Skeletal muscle satellite cell (primary cell): ENCODE results near the gene UBL5.
"Not testable (repeated sequence)": the region's sequence is repeated elsewhere in the genome, so short reads cannot be mapped to it uniquely, and the experiment has no call there.

Experiments
- H3K27me3 ChIP-seq: 2 replicates; pipeline ENCODE4 v1.7.0; 2013; ENCODE audit warnings: low read length; ENCODE audit not compliant: control insufficient read depth, insufficient read depth
- H3K36me3 ChIP-seq: 2 replicates; pipeline ENCODE4 v1.7.0; 2013; ENCODE audit warnings: mild to moderate bottlenecking, control low read depth, low read length; ENCODE audit not compliant: insufficient read depth
- H3K4me1 ChIP-seq: 2 replicates; pipeline ENCODE4 v1.7.0; 2013; ENCODE audit warnings: low read length; ENCODE audit not compliant: control insufficient read depth, insufficient read depth
- H3K4me2 ChIP-seq: 2 replicates; pipeline ENCODE4 v1.7.0; 2013; ENCODE audit warnings: mild to moderate bottlenecking, low read length
- H3K4me3 ChIP-seq: 2 replicates; pipeline ENCODE4 v1.7.0; 2013; ENCODE audit warnings: low read length
- H3K9ac ChIP-seq: 2 replicates; pipeline ENCODE4 v1.7.0; 2013; ENCODE audit warnings: mild to moderate bottlenecking, low read depth, low read length, moderate library complexity
- H3K9me3 ChIP-seq: replicated peaks from 2 replicates; pipeline ENCODE4 v1.7.0; 2013; ENCODE audit warnings: mild to moderate bottlenecking, control low read depth, low read length

UBL5 gene

DNA sequence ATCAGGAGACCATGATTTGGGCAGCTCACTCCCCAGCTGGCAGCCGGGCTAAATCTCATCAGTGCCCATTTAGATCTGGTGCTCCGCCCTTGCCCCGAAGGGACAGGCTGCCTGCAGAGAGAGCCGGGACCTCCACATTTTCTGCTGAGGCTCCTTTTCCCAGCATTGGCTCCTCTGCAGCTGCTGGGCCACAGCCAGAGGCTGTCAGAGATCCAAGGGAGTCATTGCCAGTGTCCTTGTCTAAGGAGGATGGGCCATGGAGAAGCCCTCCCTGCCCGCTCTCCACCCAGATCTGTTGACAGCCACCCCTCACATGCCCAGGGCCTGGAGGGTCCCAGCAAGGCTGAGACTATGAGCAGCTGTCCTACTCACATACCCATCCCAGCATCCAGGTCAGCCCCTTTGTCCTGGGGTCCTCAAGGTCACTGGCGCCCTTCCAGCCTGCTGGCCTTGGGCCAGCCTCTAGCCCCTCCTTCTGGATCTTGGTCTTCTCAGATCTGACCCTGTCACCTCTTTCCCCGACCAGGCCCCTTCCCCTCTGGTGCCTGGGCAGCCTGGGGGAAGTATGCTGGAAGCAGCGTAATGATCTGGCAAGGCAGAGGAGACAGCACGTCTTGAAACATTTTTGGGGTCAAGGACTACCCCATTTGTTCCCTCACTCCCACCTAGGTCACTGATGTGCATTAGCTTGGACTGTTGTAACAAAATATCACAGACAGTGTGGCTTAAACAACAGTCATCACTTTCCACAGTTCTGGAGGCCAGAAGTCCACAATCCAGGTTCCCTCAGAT lies 15.3 kb downstream of the UBL5 start:
- Histone ChIP-seq H3K36me3 (peaks cover 60% of the 10 kb centered on the region), H3K4me3 (no peak overlapping the region), H3K4me2 (no peak overlapping the region), H3K9me3 (no peaks in the 10 kb centered on the region), H3K27me3 (no peaks in the 10 kb centered on the region), H3K9ac (no peak overlapping the region), H3K4me1 (peaks cover 12% of the 10 kb centered on the region)

DNA sequence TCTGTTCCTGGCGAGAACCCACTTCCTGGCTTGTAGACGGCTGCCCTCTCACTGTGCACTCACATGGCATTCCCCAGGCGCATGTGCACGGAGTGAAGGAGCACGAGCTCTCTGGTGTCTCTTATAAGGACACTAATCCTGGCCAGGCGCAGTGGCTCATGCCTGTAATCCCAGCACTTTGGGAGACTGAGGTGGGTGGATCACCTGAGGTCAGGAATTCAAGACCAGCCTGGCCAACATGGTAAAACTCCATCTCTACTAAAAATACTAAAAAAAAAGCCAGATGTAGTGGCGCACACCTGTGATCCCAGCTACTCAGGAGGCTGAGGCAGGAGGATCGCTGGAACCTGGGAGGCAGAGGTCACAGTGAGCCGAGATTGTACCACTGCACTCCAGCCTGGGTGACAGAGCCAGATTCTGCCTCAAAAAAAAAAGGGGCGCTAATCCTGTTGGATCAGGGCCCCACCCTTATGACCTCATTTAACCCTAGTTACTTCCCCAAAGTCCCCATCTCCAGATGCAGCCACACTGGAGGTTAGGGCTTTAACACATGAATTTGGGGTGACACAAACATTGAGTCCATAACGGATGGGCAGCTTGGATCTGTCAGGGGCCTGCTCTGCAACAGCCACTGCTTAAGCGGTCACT lies 16.0 kb downstream of the UBL5 start:
- Histone ChIP-seq H3K4me1 (peaks cover 12% of the 10 kb centered on the region), H3K36me3 (peaks cover 62% of the 10 kb centered on the region)
- H3K4me2 ChIP-seq, H3K9me3 ChIP-seq, H3K4me3 ChIP-seq, H3K27me3 ChIP-seq, H3K9ac ChIP-seq: not testable (repeated sequence)

- Histone ChIP-seq H3K9me3 (no peaks in the 10 kb centered on the region), H3K4me2 (no peak overlapping the region), H3K9ac (no peak overlapping the region), H3K27me3 (no peaks in the 10 kb centered on the region), H3K4me1 (peaks cover 12% of the 10 kb centered on the region), H3K36me3 (peaks cover 35% of the 10 kb centered on the region), H3K4me3 (no peak overlapping the region)
These were observed 19.5 kb downstream of the UBL5 start for GRCh38 chr19:9847087-9847671.

- no peak overlapping the region for H3K4me2 ChIP-seq
- H3K9ac ChIP-seq, result no peak overlapping the region
- H3K4me3 ChIP-seq, result no peak overlapping the region
- H3K36me3 ChIP-seq, result peaks cover 26% of the 10 kb centered on the region
- no peaks in the 10 kb centered on the region for H3K9me3 ChIP-seq
- H3K4me1 ChIP-seq, result peaks cover 14% of the 10 kb centered on the region
- H3K27me3 ChIP-seq, result no peaks in the 10 kb centered on the region
These were observed 20.3 kb downstream of the UBL5 start for GRCh38 chr19:9848060-9848459.

DNA sequence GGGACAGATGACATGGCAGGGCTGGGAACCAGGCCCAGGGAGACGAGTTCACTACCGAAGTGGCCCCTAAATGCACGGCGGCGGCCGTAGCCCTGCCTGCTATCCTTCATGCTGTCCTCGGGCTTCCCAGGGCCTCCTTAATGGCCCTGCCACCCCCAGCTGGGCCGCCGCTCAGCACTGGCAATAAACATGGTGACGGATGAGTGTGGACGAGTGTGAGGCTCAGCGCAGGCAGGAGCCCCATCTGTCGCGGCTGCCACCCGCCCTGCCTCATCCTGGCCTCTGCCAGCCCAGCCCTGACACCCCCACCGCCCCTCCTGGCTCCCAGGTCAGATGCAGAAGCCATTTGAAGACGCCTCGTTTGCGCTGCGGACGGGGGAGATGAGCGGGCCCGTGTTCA lies 21.0 kb downstream of the UBL5 start:
- no peaks in the 10 kb centered on the region for H3K9me3 ChIP-seq
- H3K4me3 ChIP-seq, result no peak overlapping the region
- peaks cover 19% of the 10 kb centered on the region for H3K36me3 ChIP-seq
- no peak overlapping the region for H3K4me2 ChIP-seq
- H3K4me1 ChIP-seq, result peaks cover 17% of the 10 kb centered on the region
- no peak overlapping the region for H3K9ac ChIP-seq
- H3K27me3 ChIP-seq, result no peaks in the 10 kb centered on the region

DNA sequence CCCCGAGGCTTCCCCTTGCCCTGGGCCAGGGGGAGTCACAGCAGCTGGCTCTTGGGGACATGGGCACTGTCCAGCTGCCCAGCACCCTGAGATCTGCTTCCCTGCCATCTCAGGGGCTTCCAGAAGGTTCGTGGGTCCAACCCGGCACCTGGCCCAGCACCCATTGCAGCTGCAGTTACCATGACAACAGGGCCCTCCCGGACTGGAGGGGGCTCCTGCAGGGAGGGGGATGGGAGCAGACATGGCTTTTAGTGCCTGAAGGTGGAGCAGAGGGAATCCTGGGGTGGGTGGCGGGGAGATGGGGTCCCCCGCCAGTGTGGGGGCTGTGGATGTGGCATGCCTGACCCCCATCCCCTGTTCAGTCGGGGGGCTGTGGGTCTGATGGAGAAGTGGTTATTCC lies 22.1 kb downstream of the UBL5 start:
- Histone ChIP-seq H3K9ac (no peak overlapping the region), H3K9me3 (no peaks in the 10 kb centered on the region), H3K4me1 (peaks cover 17% of the 10 kb centered on the region), H3K36me3 (peaks cover 10% of the 10 kb centered on the region), H3K4me2 (no peak overlapping the region), H3K4me3 (no peak overlapping the region), H3K27me3 (no peaks in the 10 kb centered on the region)

DNA sequence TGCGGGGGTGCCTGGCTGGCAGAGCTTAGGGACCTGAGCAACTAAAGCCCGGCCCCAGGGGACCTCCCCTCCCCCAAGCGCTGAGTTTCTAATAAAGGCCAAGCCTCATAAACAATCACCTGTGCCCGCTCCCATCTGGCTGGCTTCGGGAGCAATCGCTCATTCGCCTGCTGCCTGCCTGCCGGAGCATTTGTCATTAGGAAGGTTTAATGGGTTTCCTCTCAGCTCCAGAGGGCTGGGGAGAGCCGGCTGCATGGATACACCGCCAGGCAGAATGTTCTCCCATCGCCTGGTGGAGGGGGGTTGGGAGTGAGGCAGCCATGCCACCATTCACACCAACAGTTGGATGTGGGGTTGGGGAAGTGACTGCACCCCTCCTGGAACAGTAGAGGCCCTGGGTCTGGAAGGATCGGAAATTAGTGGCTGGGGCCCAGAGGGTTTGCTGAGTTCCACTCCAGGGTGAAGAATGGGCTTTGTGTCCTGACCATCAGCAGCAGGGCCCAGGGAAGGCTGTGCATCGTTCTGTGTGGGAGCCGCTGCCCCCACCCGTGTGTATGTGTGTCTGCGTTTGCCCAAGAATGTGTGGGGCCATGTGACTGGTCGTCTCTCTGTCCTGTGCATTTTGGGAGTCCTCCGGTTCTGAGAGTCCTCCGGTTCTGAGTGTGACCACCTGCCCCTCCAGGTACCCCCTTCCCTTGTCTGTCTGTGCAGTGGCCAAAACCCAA lies 22.7 kb downstream of the UBL5 start:
- Histone ChIP-seq H3K4me3 (no peak overlapping the region), H3K27me3 (no peaks in the 10 kb centered on the region), H3K36me3 (peaks cover 6% of the 10 kb centered on the region), H3K9ac (no peak overlapping the region), H3K9me3 (no peaks in the 10 kb centered on the region), H3K4me1 (peaks cover 17% of the 10 kb centered on the region), H3K4me2 (no peak overlapping the region)

GRCh38 chr19:9854282-9854846 lies 26.6 kb downstream of the UBL5 start:
- no peak overlapping the region for H3K9ac ChIP-seq
- H3K36me3 ChIP-seq, result no peaks in the 10 kb centered on the region
- peaks cover 6% of the 10 kb centered on the region for H3K4me1 ChIP-seq

DNA sequence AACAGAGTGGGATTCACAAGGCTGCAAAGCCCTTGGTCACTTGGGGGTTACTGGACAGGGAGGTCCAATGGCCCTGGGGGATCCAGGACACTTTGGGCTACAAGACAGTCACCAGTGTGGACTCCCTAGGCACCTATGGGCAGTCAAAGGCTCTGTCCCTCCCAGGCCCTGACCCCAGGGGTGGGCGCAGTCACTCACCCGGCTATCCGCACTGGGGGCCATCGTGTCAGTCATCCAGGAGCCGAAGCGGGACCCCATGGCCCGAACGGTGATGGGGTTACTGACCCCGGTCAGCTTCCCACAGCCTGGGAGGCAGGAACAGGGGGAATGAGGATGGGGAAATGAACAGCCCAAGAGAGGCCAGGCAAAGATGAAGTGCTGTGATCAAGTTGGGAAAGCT lies 28.9 kb downstream of the UBL5 start:
- no peak overlapping the region for H3K9ac ChIP-seq

More at GRCh38 chr19:9854282-9854846, 26.6 kb downstream of the UBL5 start:
- no peaks in the 10 kb centered on the region for H3K9me3 ChIP-seq
- no peak overlapping the region for H3K4me3 ChIP-seq
- H3K4me2 ChIP-seq, result no peak overlapping the region
- H3K27me3 ChIP-seq, result no peaks in the 10 kb centered on the region

GRCh38 chr19:9857076-9857721 lies 29.5 kb downstream of the UBL5 start:
- peaks cover 6% of the 10 kb centered on the region for H3K4me1 ChIP-seq
- no peak overlapping the region for H3K4me3 ChIP-seq
- no peaks in the 10 kb centered on the region for H3K36me3 ChIP-seq

More for the DNA sequence above, 28.9 kb downstream of the UBL5 start:
- H3K4me1 ChIP-seq, result peaks cover 6% of the 10 kb centered on the region
- no peak overlapping the region for H3K4me3 ChIP-seq
- H3K36me3 ChIP-seq, result no peaks in the 10 kb centered on the region
- H3K9me3 ChIP-seq, result no peaks in the 10 kb centered on the region
- H3K4me2 ChIP-seq, result no peak overlapping the region
- H3K27me3 ChIP-seq, result no peaks in the 10 kb centered on the region

More at GRCh38 chr19:9857076-9857721, 29.5 kb downstream of the UBL5 start:
- no peak overlapping the region for H3K4me2 ChIP-seq
- no peak overlapping the region for H3K9ac ChIP-seq
- H3K27me3 ChIP-seq, result peaks cover 2% of the 10 kb centered on the region
- H3K9me3 ChIP-seq, result no peaks in the 10 kb centered on the region
